Loucy (cell line): ENCODE measurements around the gene SMARCAD1.

Source experiments
- H2AFZ ChIP-seq: fragments of 200-600 bp; sonication (generic); 2 replicates; pipeline ENCODE4 v1.6.0; 2016; ENCODE audit warnings: antibody characterized with exemption, mild to moderate bottlenecking, low read length, moderate library complexity
- H3F3A ChIP-seq: fragments of 200-600 bp; 2 replicates; pipeline ENCODE4 v1.6.0; 2016; ENCODE audit warnings: antibody characterized with exemption, low read depth, mild to moderate bottlenecking
- H3K27me3 ChIP-seq: fragments of 200-600 bp; sonication (generic); 2 replicates; pipeline ENCODE4 v1.6.1; 2014; ENCODE audit warnings: low read length, mild to moderate bottlenecking; ENCODE audit not compliant: insufficient read depth, poor library complexity, severe bottlenecking
- H3K36me3 ChIP-seq: fragments of 200-600 bp; sonication (generic); 2 replicates; pipeline ENCODE4 v1.6.1; 2016; ENCODE audit warnings: low read length; ENCODE audit not compliant: insufficient read depth
- H3K4me1 ChIP-seq: fragments of 200-600 bp; sonication (generic); 2 replicates; pipeline ENCODE4 v1.5.1; 2014; ENCODE audit warnings: low read length, mild to moderate bottlenecking; ENCODE audit not compliant: insufficient read depth, poor library complexity, severe bottlenecking
- H3K4me2 ChIP-seq: fragments of 200-600 bp; sonication (generic); 2 replicates; pipeline ENCODE4 v1.6.0; 2014; ENCODE audit warnings: antibody characterized with exemption, low read length, low read depth, mild to moderate bottlenecking; ENCODE audit not compliant: poor library complexity, severe bottlenecking
- H3K4me3 ChIP-seq: fragments of 200-600 bp; sonication (generic); 2 replicates; pipeline ENCODE4 v1.5.1; 2014; ENCODE audit warnings: low read length, mild to moderate bottlenecking, mixed read lengths; ENCODE audit not compliant: poor library complexity, severe bottlenecking
- H3K79me2 ChIP-seq: fragments of 200-600 bp; sonication (generic); 2 replicates; pipeline ENCODE4 v1.6.1; 2014; ENCODE audit warnings: low read length; ENCODE audit not compliant: insufficient read depth
- H3K9ac ChIP-seq: fragments of 200-600 bp; sonication (generic); 2 replicates; pipeline ENCODE4 v1.6.0; 2014; ENCODE audit warnings: mild to moderate bottlenecking, low read depth, low read length, moderate library complexity; ENCODE audit not compliant: poor library complexity, severe bottlenecking
- H3K9me2 ChIP-seq: fragments of 200-600 bp; sonication (generic); replicated peaks from 2 replicates; pipeline ENCODE4 v1.6.1; 2016; ENCODE audit warnings: low read depth, low read length, mixed read lengths
- H3K9me3 ChIP-seq: fragments of 200-600 bp; sonication (generic); 2 replicates; pipeline ENCODE4 v1.6.1; 2014; ENCODE audit warnings: mild to moderate bottlenecking, antibody characterized with exemption, low read length, low read depth; ENCODE audit not compliant: insufficient read depth
- H4K20me1 ChIP-seq: fragments of 200-600 bp; sonication (generic); 2 replicates; pipeline ENCODE4 v1.6.0; 2014; ENCODE audit warnings: antibody characterized with exemption, low read length, mild to moderate bottlenecking; ENCODE audit not compliant: insufficient read depth, poor library complexity, severe bottlenecking
- CTCF ChIP-seq: fragments of 200-600 bp; sonication (generic); conservative IDR thresholded peaks from 2 replicates; pipeline ENCODE4 v1.5.1; 2014; ENCODE audit warnings: mild to moderate bottlenecking, antibody characterized with exemption, low read length
- EZH2phosphoT487 ChIP-seq: fragments of 200-600 bp; IDR thresholded peaks from 2 replicates; pipeline ENCODE4 v1.6.1; 2018; ENCODE audit warnings: antibody characterized with exemption, mild to moderate bottlenecking, moderate library complexity, borderline replicate concordance

Gene SMARCAD1

GRCh38 chr4:94225449-94225848, 17.8 kb downstream of the SMARCAD1 start:
- Histone ChIP-seq H3K79me2 (peaks cover 56% of the 10 kb centered on the region), H4K20me1 (peaks cover 10% of the 10 kb centered on the region)

GRCh38 chr4:94226763-94227162, 19.1 kb downstream of the SMARCAD1 start:
- peaks cover 4% of the 10 kb centered on the region for H4K20me1 ChIP-seq
- H2AFZ ChIP-seq, result no peak overlapping the region
- H3K9me3 ChIP-seq, result no peaks in the 10 kb centered on the region
- no peak overlapping the region for H3K4me3 ChIP-seq
- peaks cover 54% of the 10 kb centered on the region for H3K79me2 ChIP-seq
- H3K4me1 ChIP-seq, result no peaks in the 10 kb centered on the region
- H3K4me2 ChIP-seq, result no peak overlapping the region
- no peaks in the 10 kb centered on the region for H3F3A ChIP-seq
- TF ChIP-seq CTCF, result no peak
- no peak for TF ChIP-seq EZH2phosphoT487
- no peaks in the 10 kb centered on the region for H3K9me2 ChIP-seq
- peaks cover 52% of the 10 kb centered on the region; the same call in 1 of the 2 replicates for H3K36me3 ChIP-seq
- H3K27me3 ChIP-seq, result no peaks in the 10 kb centered on the region
- H3K9ac ChIP-seq, result no peak overlapping the region

More at GRCh38 chr4:94225449-94225848, 17.8 kb downstream of the SMARCAD1 start:
- no peak overlapping the region for H3K4me3 ChIP-seq
- H3K27me3 ChIP-seq, result no peaks in the 10 kb centered on the region
- no peaks in the 10 kb centered on the region for H3K9me2 ChIP-seq
- H3K9ac ChIP-seq, result no peak overlapping the region
- H3F3A ChIP-seq, result no peaks in the 10 kb centered on the region
- no peaks in the 10 kb centered on the region for H3K9me3 ChIP-seq
- H3K36me3 ChIP-seq, result peaks cover 42% of the 10 kb centered on the region; the same call in 1 of the 2 replicates
- no peak overlapping the region for H3K4me2 ChIP-seq
- no peaks in the 10 kb centered on the region for H3K4me1 ChIP-seq
- TF ChIP-seq EZH2phosphoT487 (no peak), CTCF (no peak)
- no peak overlapping the region for H2AFZ ChIP-seq

GRCh38 chr4:94228493-94229216, 21.0 kb downstream of the SMARCAD1 start:
- no peaks in the 10 kb centered on the region for H3K9me3 ChIP-seq
- H3K9me2 ChIP-seq, result no peaks in the 10 kb centered on the region
- H2AFZ ChIP-seq, result no peak overlapping the region
- H4K20me1 ChIP-seq, result no peaks in the 10 kb centered on the region
- no peaks in the 10 kb centered on the region for H3K27me3 ChIP-seq
- H3F3A ChIP-seq, result no peaks in the 10 kb centered on the region
- no peak overlapping the region for H3K9ac ChIP-seq
- peaks cover 53% of the 10 kb centered on the region for H3K79me2 ChIP-seq
- H3K4me1 ChIP-seq, result no peaks in the 10 kb centered on the region
- TF ChIP-seq CTCF, result no peak
- no peak for TF ChIP-seq EZH2phosphoT487
- no peak overlapping the region for H3K4me2 ChIP-seq
- peaks cover 70% of the 10 kb centered on the region; the same call in 1 of the 2 replicates for H3K36me3 ChIP-seq
- H3K4me3 ChIP-seq, result no peak overlapping the region
